ENCODE data around the gene GSTM3. TPM values are rescaled to one million over a fixed set of nuclear protein-coding genes. Genes with fewer than 3 reads are reported as not detected.
"Not testable (repeated sequence)": the region's sequence is repeated elsewhere in the genome, so short reads cannot be mapped to it uniquely, and the experiment has no call there.

GSTM3 gene
- total RNA-seq, 1 experiment from 2014 or later: 110 TPM

GRCh38 chr1:109749221-109749620 is 8.4 kb upstream of the GSTM3 start:
- BruUV-seq (replicated peaks): no TSS peak
- no peak for DNase-seq

DNA sequence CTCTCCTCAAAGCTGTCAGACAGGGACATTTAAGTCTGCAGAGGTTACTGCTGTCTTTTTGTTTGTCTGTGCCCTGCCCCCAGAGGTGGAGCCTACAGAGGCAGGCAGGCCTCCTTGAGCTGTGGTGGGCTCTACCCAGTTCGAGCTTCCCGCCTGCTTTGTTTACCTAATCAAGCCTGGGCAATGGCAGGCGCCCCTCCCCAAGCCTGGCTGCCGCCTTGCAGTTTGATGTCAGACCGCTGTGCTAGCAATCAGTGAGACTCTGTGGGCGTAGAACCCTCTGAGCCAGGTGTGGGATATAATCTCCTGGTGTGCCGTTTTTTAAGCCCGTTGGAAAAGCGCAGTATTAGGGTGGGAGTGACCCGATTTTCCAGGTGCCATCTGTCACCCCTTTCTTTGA is 7.5 kb upstream of the GSTM3 start:
- DNase-seq; H3K9me2 ChIP-seq (ENCODE audit: insufficient read depth); H3K9me3 ChIP-seq (ENCODE audit: insufficient read depth, low read depth); H3K79me2 ChIP-seq (ENCODE audit: low read depth); BruUV-seq (replicated peaks); intact Hi-C loops (cut with micrococcal nuclease; ENCODE audit: unreplicated experiment); H3F3A ChIP-seq (ENCODE audit: insufficient read depth, low read depth); H4K20me1 ChIP-seq (ENCODE audit: insufficient read depth); H3K4me3 ChIP-seq; H2AFZ ChIP-seq; H3K27ac ChIP-seq; H3K4me2 ChIP-seq; CTCF ChIA-PET; H3K4me1 ChIP-seq (replicated peaks; ENCODE audit: insufficient read depth); H3K36me3 ChIP-seq (ENCODE audit: low read depth): not testable (repeated sequence)
- POLR2A ChIA-PET (ENCODE audit: unreplicated experiment): interaction anchor here (0.6 kb wide), 1 partner anchor 84 kb away, joined by 10 read pairs; no protein-coding TSS in a partner anchor
- H3K27me3 ChIP-seq (ENCODE audit: insufficient read depth, low read depth): peaks cover 24% of the 10 kb centered on the region

More at GRCh38 chr1:109749221-109749620, 8.4 kb upstream of the GSTM3 start:
- Histone ChIP-seq H3K9me3 (ENCODE audit: insufficient read depth, low read depth) (no peaks in the 10 kb centered on the region), H3K79me2 (ENCODE audit: low read depth) (no peaks in the 10 kb centered on the region), H3K27me3 (ENCODE audit: insufficient read depth, low read depth) (peaks cover 24% of the 10 kb centered on the region), H2AFZ (no peak overlapping the region), H3K27ac (no peak overlapping the region), H3K4me2 (no peak overlapping the region), H3K4me3 (no peak overlapping the region), H4K20me1 (ENCODE audit: insufficient read depth) (no peaks in the 10 kb centered on the region), H3K9me2 (ENCODE audit: insufficient read depth) (no peaks in the 10 kb centered on the region), H3K4me1 (replicated peaks; ENCODE audit: insufficient read depth) (no peaks in the 10 kb centered on the region), H3F3A (ENCODE audit: insufficient read depth, low read depth) (no peaks in the 10 kb centered on the region), H3K36me3 (ENCODE audit: low read depth) (no peaks in the 10 kb centered on the region)
- POLR2A ChIA-PET (ENCODE audit: unreplicated experiment): interaction anchor here (0.5 kb wide), 1 partner anchor 9 kb away, joined by 3 read pairs; no protein-coding TSS in a partner anchor
- CTCF ChIA-PET: no interaction called here
- TF ChIP-seq EZH2 (IDR thresholded peaks at IDR 0.05; ENCODE audit: low read depth): no peak
- TF ChIP-seq, protein P1, sequence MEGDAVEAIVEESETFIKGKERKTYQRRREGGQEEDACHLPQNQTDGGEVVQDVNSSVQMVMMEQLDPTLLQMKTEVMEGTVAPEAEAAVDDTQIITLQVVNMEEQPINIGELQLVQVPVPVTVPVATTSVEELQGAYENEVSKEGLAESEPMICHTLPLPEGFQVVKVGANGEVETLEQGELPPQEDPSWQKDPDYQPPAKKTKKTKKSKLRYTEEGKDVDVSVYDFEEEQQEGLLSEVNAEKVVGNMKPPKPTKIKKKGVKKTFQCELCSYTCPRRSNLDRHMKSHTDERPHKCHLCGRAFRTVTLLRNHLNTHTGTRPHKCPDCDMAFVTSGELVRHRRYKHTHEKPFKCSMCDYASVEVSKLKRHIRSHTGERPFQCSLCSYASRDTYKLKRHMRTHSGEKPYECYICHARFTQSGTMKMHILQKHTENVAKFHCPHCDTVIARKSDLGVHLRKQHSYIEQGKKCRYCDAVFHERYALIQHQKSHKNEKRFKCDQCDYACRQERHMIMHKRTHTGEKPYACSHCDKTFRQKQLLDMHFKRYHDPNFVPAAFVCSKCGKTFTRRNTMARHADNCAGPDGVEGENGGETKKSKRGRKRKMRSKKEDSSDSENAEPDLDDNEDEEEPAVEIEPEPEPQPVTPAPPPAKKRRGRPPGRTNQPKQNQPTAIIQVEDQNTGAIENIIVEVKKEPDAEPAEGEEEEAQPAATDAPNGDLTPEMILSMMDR (conservative IDR thresholded peaks at IDR 0.05): no peak
- intact Hi-C loops (cut with micrococcal nuclease; ENCODE audit: unreplicated experiment): no loop called here

- DNase-seq: peak; percentile 66 to 80
- intact Hi-C loops (cut with micrococcal nuclease; ENCODE audit: unreplicated experiment): no loop called here
- H3K4me3 ChIP-seq: peak overlapping the region; percentile 59
- no peak for TF ChIP-seq EZH2 (IDR thresholded peaks at IDR 0.05; ENCODE audit: low read depth)
- H2AFZ ChIP-seq: peak overlapping the region; percentile 88
- H3K27ac ChIP-seq: no peak overlapping the region
- H3K36me3 ChIP-seq (ENCODE audit: low read depth): peaks cover 27% of the 10 kb centered on the region
- H3F3A ChIP-seq (ENCODE audit: insufficient read depth, low read depth): peaks cover 8% of the 10 kb centered on the region; the same call in 1 of the 2 replicates
- H3K27me3 ChIP-seq (ENCODE audit: insufficient read depth, low read depth): no peaks in the 10 kb centered on the region
- H3K4me2 ChIP-seq: peak overlapping the region; percentile 87
- no peaks in the 10 kb centered on the region for H3K9me3 ChIP-seq (ENCODE audit: insufficient read depth, low read depth)
- no peaks in the 10 kb centered on the region for H4K20me1 ChIP-seq (ENCODE audit: insufficient read depth)
- ChIA-PET POLR2A (ENCODE audit: unreplicated experiment) (interaction anchor here (0.6 to 1.1 kb wide), 3 partner anchors 84 to 243 kb away, joined by 3 to 10 read pairs (median 3); partner anchors contain the start of gene GSTM4), CTCF (no interaction called here)
- BruUV-seq (replicated peaks): no TSS peak
- no peaks in the 10 kb centered on the region for H3K9me2 ChIP-seq (ENCODE audit: insufficient read depth)
- H3K4me1 ChIP-seq (replicated peaks; ENCODE audit: insufficient read depth): peaks cover 15% of the 10 kb centered on the region
- peaks cover 10% of the 10 kb centered on the region; the same call in 1 of the 2 replicates for H3K79me2 ChIP-seq (ENCODE audit: low read depth)
These were observed 862 bp downstream of the GSTM3 start for GRCh38 chr1:109739738-109740614.

DNA sequence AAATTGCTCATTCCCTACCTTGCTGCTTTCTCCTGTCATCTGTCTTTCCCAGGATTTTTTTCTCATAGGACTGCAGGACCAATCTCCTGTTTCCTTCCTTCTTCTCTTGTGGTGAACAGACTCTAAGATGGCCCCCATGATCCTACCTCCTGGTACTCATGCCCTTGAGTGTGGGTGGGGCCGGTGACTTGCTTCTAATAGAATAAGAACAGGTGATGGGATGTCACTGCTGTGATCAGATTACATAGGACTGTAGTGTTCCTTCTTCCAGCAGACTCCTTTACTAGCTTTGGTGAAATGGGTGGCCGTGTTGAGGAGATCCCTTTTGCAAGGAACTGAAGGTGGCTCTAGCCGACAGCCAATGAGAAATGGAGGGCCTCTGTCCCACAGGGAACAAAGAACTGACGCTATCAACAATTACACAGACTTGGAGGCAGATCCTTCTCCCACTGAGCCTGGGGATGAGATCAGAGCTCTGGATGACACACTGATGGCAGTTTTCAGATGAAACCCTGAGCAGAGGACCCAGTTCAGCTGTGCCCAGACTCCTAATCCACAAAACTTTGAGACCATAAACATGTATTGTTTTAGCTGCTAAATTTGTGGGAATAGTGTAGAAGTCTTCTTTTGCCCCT is 7.5 kb downstream of the GSTM3 start:
- CTCF ChIA-PET: no interaction called here
- intact Hi-C loops (cut with micrococcal nuclease; ENCODE audit: unreplicated experiment): no loop called here
- Histone ChIP-seq H4K20me1 (ENCODE audit: insufficient read depth) (no peaks in the 10 kb centered on the region), H3K4me2 (no peak overlapping the region), H3K27me3 (ENCODE audit: insufficient read depth, low read depth) (no peaks in the 10 kb centered on the region), H3K4me3 (no peak overlapping the region), H2AFZ (no peak overlapping the region), H3K4me1 (replicated peaks; ENCODE audit: insufficient read depth) (peaks cover 24% of the 10 kb centered on the region), H3K36me3 (ENCODE audit: low read depth) (peaks cover 27% of the 10 kb centered on the region), H3F3A (ENCODE audit: insufficient read depth, low read depth) (peaks cover 18% of the 10 kb centered on the region; the same call in 1 of the 2 replicates), H3K9me3 (ENCODE audit: insufficient read depth, low read depth) (no peaks in the 10 kb centered on the region), H3K79me2 (ENCODE audit: low read depth) (no peaks in the 10 kb centered on the region), H3K27ac (no peak overlapping the region), H3K9me2 (ENCODE audit: insufficient read depth) (no peaks in the 10 kb centered on the region)
- no TSS peak for BruUV-seq (replicated peaks)
- TF ChIP-seq, protein P1 (conservative IDR thresholded peaks at IDR 0.05): no peak
- TF ChIP-seq EZH2 (IDR thresholded peaks at IDR 0.05; ENCODE audit: low read depth): no peak
- DNase-seq: no peak
- POLR2A ChIA-PET (ENCODE audit: unreplicated experiment): interaction anchor here (0.6 kb wide), 1 partner anchor 96 kb away, joined by 8 read pairs; no protein-coding TSS in a partner anchor

Data from PC-9 (cell line).